Measurements from ENCODE around the gene ATP6V1E1.
"Not testable (repeated sequence)": the region's sequence is repeated elsewhere in the genome, so short reads cannot be mapped to it uniquely, and the experiment has no call there.

Gene ATP6V1E1

DNA sequence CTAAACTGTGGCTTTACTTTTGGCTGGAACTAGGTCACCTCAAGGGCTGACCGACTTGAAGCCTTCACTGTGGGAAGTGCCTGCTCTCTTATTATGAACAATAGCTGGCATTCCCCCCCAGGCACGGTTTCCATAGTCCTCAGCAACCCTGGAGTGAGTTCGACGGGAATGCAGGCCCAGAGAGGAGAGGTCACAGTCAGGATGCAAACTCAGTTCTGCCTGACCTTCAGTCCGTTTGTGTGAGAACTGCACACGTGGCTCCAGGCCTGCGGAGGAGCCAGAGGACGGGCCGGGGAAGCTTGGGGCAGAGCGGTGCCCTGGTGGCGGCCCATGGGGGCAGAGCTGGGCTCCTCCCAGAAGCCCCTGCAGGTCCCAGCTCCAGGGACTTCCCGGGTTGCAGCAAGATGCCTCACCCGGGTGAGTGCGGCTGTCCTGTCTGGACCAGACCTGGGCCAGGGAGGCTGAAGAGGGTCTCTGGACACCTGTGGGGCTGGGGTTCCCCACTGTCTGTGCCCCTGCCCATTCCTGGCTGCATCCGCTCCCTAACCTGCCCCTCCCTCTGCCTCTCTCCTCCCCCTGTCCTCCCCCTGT is 48.0 kb downstream of the ATP6V1E1 start:
- DNase-seq = no peak

- DNase-seq = no peak
Observed at GRCh38 chr22:17579535-17579981, 49.0 kb downstream of the ATP6V1E1 start.

GRCh38 chr22:17578136-17578754 is 50.3 kb downstream of the ATP6V1E1 start:
- no peak for DNase-seq

- no peak for DNase-seq
Observed at GRCh38 chr22:17576470-17576869, 52.1 kb downstream of the ATP6V1E1 start.

DNA sequence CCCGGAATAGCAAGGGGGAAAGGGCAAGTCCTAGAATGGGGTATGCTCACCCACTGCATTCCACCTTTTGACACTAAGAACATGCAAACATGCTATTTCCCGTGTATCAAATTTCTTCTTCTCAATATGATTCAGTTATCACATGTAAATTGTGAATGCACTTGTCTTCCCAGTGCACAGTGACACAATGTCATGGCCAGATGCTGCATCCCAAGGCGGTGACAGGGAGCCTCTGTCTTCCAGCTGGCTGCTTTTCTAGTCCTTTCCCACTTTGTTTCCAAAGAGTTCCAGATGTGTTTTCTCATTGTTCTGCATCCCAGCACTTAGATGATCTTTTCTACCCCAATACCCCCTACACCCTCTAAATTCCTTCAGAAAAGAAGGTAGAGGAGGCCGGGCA is 52.9 kb downstream of the ATP6V1E1 start:
- DNase-seq = no peak

- DNase-seq = no peak
Observed at GRCh38 chr22:17575151-17575550, 53.4 kb downstream of the ATP6V1E1 start.

DNA sequence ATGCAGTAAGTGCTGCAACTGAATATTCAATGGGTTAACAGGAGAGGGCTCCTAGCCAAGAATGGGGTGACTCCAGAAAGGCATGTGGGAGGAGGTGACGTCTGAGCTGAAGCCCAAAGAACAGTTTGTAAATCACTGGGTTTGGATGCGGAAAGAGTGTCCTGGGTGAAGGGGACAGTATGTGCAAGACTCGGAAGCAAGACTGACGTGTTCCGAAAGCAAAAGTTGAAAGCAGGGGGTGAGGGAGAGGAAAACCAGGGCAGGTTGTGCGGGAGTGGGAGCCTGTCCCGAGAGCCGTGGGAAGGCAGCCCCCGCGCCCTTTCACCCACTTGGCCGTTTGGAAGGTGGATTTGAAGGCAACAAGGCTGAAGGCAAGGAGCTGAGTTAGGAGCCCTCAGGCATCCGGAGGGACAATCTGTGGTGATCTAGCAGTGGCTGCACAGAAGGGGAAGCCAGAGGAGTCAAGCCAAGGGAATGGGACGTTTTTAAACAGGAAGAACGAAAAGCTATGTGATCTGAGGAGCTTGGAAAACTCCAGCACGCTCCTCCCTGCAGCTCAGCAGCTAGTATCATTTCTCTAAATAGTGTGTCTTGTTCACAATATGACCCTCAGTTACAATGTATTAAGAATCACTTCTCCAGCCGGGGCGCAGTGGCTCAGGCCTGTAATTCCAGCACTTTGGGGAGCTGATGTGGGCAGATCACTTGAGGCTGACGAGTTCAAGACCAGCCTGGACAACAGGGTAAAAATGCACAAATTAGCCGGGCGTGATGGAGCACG is 57.5 kb downstream of the ATP6V1E1 start:
- no peak for DNase-seq

GRCh38 chr22:17569971-17570511 is 58.5 kb downstream of the ATP6V1E1 start:
- no peak for DNase-seq

DNA sequence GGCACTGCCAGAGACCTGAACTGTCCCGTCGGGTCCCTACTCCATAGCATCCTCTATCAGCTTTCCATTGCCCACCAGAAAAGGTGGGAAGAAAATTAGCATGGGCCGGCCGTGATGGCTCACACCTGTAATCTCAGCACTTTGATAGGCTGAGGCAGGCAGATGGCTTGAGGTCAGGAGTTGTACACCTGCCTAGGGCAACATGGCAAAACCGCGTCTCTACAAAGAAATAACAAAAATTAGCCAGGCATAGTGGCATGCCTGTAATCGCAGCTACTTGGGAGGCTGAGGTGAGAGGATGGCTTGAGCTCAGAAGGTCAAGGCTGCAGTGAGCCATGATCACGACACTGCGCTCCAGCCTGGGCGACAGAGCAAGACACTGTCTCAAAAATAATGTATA is 61.8 kb downstream of the ATP6V1E1 start:
- no peak for DNase-seq

GRCh38 chr22:17566016-17566687 is 62.4 kb downstream of the ATP6V1E1 start:
- not testable (repeated sequence) for DNase-seq

- no peak for DNase-seq
Observed at GRCh38 chr22:17563936-17564391, 64.6 kb downstream of the ATP6V1E1 start.

DNA sequence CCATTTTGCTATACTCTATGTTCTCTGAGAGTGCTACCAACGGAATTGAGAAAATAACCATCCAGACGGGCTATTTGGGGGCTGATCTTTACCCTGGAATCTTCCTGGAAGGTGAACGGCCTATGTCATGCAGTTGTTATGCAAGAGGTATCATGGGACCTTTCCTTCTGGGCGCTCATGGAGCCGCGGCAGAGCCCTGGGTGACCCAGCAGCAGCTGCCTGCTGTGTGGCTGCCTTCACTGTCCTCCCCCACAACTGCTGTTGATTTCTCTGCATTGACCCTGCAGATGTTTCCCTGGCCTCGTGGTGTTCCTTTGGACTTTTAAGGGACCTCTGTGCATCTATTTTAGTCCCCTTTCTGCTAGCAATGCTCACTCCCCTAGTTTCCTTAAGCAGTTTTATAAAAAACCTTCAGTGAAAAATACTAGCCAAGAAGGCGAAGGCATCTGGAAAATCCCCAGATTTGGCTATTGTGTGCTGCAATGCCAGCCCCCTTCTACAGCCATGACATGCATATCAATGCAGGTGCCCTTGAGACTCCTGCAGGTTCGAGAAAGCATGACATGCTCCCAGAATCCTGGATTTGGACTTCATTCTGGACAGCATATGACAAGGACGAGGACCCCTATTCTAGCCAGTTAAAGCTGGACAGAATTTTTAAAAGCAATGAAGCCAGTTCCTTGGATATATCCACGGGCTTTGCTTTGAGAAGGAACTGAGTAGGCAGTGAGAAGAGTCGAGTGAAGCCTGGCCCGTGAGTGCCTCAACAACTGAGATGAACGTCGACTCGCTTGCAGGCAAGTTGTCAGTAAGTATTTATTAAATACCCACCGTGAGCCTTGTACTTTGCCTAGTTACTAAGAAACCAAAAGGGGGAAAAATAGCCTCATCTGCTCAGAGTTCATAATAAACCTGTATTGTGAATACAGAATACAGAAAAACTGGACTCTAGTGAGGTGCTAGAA is 65.4 kb downstream of the ATP6V1E1 start, which contains the start of gene SLC25A18:
Gene SLC25A18 (plus strand): TSS at position 593 of the 965 bp plus-strand sequence. CDS start 16,447 bp downstream, outside the sequence.
- DNase-seq = no peak

- DNase-seq = no peak
Observed at GRCh38 chr22:17559188-17559587, 69.4 kb downstream of the ATP6V1E1 start.

GRCh38 chr22:17554814-17555213 is 73.7 kb downstream of the ATP6V1E1 start:
- no peak for DNase-seq

DNA sequence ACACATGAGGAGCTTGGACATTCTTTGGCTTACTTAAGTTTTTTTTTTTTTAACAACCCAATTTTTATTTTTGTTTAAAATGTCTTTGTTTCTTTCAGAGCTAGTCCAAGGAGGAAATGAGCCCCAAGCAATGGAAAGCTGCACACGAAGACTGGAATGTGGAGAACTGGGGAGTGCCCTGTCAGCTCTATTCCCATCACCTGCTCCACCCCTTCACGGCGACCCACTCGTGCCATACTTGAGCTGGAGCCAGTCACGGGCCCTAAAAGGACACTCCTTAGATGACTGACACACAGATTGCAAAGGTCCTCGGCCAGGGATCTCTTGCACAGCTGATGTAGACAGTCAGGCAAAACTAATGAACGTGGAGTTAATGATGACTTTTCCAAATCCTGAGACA is 75.8 kb downstream of the ATP6V1E1 start:
- no peak for DNase-seq

GRCh38 chr22:17549655-17550054 is 78.9 kb downstream of the ATP6V1E1 start:
- no peak for DNase-seq

- no peak for DNase-seq
Observed at GRCh38 chr22:17549183-17549582, 79.4 kb downstream of the ATP6V1E1 start.

DNA sequence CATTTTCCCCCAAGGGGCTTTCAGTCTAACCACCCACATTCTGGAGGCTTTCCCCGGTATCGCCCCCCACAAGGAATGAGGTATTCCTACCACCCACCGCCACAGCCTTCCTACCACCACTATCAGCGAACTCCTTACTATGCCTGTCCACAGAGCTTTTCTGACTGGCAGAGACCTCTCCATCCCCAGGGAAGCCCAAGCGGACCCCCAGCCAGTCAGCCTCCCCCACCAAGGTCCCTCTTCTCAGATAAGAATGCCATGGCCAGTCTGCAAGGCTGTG is 79.9 kb downstream of the ATP6V1E1 start:
- no peak for DNase-seq

DNA sequence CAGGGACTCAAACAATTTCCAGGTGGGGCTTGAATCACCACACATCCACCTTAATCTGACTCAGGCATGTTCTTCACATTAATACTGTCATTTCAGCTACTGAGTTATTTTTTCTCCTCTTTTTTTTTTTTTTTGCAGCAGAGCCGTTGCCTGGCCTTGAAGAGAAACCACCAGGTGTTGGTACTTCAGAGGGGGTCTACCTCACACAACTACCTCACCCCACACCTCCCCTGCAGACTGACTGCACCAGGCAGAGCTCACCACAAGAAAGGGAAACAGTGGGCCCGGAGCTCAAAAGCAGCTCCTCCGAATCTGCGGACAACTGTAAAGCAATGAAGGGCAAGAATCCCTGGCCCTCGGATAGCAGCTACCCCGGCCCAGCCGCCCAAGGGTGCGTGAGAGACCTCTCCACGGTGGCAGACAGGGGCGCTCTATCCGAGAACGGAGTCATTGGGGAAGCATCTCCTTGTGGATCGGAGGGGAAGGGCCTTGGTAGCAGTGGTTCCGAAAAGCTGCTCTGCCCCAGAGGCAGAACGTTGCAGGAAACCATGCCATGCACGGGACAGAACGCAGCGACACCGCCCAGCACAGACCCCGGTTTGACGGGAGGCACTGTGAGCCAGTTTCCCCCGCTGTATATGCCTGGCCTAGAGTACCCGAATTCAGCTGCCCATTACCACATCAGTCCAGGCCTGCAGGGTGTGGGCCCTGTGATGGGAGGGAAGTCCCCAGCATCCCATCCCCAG is 80.4 kb downstream of the ATP6V1E1 start:
- no peak for DNase-seq

DNA sequence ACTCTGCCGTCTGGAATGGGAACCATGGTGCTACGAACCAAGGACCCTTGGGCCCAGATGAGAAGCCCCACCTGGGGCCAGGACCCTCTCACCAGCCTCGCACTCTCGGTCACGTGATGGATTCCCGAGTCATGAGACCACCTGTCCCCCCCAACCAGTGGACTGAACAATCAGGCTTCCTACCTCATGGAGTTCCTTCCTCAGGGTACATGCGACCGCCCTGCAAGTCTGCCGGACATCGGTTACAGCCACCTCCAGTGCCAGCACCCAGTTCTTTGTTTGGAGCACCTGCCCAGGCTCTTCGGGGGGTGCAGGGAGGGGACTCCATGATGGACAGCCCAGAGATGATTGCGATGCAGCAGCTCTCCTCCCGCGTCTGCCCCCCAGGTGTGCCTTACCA is 86.1 kb downstream of the ATP6V1E1 start:
- no peak for DNase-seq

Measured in CD4-positive, alpha-beta T cell treated with Interleukin-6 for 4 hours (primary cell).